ENCODE measurements around the gene SMURF2. TPM values are rescaled to one million over a fixed set of nuclear protein-coding genes. Genes with fewer than 3 reads are reported as not detected.
"Not testable (repeated sequence)": the region's sequence is repeated elsewhere in the genome, so short reads cannot be mapped to it uniquely, and the experiment has no call there.

Gene SMURF2
- total RNA-seq, 1 donor from 2014 or later = 36.6 TPM

DNA sequence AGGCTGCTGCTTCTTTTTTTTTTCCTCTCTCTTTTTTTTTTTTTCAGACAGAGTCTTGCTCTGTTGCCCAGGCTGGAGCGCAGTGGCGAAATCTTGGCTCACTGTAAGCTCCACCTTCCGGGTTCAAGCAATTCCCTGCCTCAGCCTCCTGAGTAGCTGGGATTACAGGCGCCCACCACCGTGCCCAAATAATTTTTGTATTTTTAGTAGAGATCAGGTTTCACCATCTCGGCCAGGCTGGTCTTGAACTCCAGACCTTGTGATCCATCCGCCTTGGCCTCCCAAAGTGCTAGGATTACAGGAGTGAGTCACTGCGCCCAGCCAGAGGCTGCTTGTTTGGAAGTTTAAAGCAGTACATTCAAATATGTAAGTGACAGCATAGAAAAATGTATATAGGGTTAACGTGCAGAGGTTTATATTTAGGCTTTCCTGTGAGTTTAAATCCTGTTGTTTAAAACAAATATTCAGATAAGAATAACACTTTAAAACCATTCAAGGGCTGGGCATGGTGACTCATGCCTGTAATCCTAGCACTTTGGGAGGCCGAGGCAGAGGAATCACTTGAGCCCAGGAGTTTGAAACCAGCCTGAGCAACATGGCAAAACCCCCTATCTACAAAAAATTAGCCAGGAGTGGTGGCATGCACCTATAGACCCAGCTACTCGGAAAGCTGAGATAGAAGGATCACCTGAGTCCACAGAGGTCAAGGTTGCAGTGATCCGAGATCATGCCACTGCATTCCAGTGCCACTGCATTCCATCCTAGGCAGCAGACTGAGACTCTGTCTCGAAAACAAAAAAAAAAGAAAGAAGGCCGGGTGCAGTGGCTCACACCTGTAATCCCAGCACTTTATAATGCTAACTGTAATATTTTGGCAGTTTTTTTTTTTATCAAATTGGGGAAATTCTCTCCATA is 6.0 kb upstream of the SMURF2 start:
- DNase-seq (ENCODE audit: low spot score) = peak; percentile 38

- DNase-seq (ENCODE audit: low spot score) = not testable (repeated sequence)
Observed at GRCh38 chr17:64664299-64664981, 2.3 kb upstream of the SMURF2 start.

GRCh38 chr17:64663836-64664235 is 1.7 kb upstream of the SMURF2 start:
- DNase-seq (ENCODE audit: low spot score) = not testable (repeated sequence)

- no peak for DNase-seq (ENCODE audit: low spot score)
Observed at GRCh38 chr17:64662774-64663367, 764 bp upstream of the SMURF2 start.

- DNase-seq (ENCODE audit: low spot score) = no peak
Observed at GRCh38 chr17:64661726-64661975, 456 bp downstream of the SMURF2 start.

- peak; percentile 17 for DNase-seq (ENCODE audit: low spot score)
Observed at GRCh38 chr17:64660978-64661725, 955 bp downstream of the SMURF2 start.

GRCh38 chr17:64660195-64660977 is 1.7 kb downstream of the SMURF2 start:
- not testable (repeated sequence) for DNase-seq (ENCODE audit: low spot score)

DNA sequence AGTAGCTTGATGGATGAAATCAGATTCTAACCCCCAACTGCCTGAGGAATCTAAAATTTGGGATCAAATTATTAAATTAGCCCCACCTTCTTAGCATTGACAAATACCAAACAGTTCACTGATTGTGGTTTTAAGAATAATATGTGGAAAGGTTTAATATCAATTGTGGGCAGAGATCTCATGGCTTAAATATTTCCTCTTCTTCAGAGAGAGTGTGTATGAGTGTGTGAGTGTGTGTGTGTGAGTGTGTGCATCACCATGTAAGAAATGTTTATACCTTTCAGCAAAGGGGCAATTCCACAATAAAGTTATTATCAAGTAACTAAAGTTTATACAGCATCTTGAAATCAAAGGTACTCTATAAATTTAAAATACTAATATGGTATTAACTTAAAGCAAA is 3.2 kb downstream of the SMURF2 start:
- no peak for DNase-seq (ENCODE audit: low spot score)

GRCh38 chr17:64657610-64658125 is 4.4 kb downstream of the SMURF2 start:
- DNase-seq (ENCODE audit: low spot score) = no peak

DNA sequence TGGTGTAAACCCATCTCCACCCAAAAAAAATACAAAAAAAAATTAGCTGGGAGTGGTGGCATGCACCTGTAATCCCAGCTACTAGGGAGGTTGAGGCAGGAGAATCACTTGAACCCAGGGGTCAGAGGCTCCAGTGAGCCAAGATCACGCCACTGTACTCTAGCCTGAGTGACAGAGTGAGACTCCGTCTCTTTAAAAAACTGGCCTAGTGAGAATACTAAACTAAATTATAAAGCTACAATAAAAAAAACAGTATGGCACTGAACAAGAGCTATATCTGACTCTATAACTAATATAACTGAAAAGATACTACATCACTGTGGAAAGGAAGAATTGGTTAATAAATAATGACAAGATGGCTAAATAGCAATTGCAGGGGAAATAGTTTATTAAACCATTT is 6.4 kb downstream of the SMURF2 start:
- DNase-seq (ENCODE audit: low spot score) = no peak

- DNase-seq (ENCODE audit: low spot score) = no peak
Observed at GRCh38 chr17:64653985-64654355, 8.1 kb downstream of the SMURF2 start.

- no peak for DNase-seq (ENCODE audit: low spot score)
Observed at GRCh38 chr17:64653325-64653984, 8.7 kb downstream of the SMURF2 start.

DNA sequence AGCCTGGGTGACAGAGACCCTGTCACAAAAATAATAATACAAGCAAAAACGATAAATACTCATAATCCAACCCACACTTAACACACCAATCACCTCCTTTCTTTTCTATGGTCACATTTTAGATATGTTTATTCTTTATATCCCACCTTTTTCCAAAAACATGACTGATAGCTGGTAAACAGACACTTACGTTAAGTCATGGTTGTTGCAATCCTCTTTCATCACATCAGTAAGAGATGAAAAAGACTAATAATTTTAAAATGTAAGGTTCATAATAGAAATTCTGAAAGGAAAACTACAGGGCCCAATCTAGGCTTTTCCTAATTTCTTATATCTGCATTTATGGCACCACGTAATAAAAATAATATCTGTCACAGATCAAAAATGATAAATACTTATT is 10.2 kb downstream of the SMURF2 start:
- DNase-seq (ENCODE audit: low spot score) = no peak

- DNase-seq (ENCODE audit: low spot score) = no peak
Observed at GRCh38 chr17:64648234-64648633, 13.9 kb downstream of the SMURF2 start.

DNA sequence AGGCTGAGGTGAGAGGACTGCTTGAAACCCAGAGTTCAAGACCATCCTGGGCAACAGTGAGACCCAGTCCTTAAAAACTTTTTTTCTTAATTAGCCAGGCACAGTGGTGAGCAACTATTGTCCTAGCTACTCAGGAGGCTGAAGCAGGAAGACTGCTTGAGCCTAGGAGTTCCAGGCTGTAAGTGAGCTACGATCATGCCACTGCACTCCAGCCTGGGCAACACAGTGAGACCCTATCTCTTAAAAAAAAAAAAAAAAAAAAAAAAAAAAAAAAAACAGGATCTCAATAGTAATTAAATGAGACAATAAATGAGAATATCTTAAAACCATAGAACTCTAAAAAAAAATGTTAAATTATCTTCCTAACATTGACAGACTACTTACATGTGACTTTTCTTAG is 14.3 kb downstream of the SMURF2 start:
- no peak for DNase-seq (ENCODE audit: low spot score)

GRCh38 chr17:64639516-64639915 is 22.6 kb downstream of the SMURF2 start:
- DNase-seq (ENCODE audit: low spot score) = no peak

DNA sequence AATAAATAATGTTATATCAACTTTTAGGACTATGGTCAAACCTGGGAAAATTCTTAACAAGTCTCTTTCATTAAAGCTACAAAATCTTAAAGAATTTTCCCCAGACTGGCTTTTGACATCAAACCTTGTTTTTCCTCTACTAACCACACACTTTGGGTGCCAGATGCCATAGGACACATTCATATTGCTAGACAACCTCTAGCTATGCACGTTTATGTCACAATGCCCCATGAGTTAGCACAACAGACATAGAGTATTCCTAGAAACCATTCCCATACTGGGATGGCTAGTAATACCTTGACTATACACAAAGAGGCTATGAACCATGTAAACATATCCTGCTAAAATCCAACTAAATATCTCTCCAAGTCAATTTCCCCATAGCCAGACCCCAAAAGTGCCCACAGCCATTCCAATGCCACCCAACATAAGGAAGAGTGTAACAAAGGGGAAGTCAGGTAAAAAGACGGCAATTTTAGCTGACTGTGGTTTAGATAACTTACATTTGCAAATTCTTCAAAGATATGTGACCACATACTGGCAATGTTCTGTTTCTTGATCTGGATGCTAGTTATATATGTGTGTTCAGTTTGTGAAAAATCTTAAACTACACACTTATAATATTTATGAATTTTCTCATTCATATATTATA is 23.4 kb downstream of the SMURF2 start:
- no peak for DNase-seq (ENCODE audit: low spot score)

DNA sequence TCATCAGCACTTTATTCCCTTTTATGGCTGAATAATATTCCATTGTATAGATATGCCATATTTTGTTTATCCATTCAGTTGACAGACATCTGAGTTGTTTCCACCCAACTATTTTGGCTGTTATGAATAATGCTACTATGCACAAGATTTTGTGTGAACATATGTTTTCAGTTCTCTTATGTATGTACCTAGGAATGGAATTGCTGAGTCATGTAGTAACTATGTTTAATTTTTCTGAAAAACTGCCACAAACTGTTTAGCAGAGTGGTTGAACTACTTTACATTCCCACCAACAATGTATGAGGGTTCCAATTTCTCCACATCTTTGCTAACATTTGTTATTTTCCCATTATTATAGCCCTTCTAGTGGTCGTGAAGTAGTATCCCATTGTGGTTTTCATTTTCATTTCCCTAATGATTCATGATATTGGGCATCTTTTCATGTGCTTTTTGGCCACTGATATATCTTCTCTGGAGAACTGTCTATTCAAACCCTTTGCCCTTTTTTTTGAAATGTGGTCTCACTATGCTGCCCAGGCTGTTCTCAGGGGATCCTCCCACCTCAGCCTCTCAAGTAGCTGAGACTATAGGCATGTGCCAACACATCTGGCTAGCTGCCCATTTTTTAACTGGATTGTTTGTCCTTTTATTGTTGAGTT is 26.3 kb downstream of the SMURF2 start:
- DNase-seq (ENCODE audit: low spot score) = no peak

DNA sequence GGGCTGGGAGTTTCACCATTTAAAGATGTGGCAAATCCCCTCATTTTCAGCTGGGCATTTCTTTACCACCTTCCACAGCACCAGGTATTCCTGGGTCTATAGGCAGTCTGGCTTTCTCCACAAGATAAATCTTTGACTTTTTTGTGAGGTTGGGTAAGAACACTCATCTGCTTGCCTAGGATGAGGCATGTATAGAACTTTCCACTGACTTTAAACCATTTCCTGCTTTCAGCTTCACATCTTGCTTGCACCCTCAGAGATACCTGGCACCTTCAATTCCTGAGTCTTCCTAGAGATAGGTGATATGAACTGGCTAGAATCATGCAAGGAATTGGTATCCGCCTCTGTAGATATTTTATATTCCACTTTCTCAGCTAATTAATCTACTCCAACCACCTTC is 27.9 kb downstream of the SMURF2 start:
- DNase-seq (ENCODE audit: low spot score) = no peak

Measured in umbilical cord (tissue), 2 donors.